Upper lobe of right lung (tissue), 1 donor: ENCODE results near the gene C1QTNF9B. TPM values are rescaled to one million over a fixed set of nuclear protein-coding genes. Genes with fewer than 3 reads are reported as not detected.

Source experiments
- ATAC-seq: fragments of 200-7000 bp; cut with Tn5 transposase; one replicate; pipeline ENCODE4 v1.9.1; 2020; ENCODE audit warnings: mild to moderate bottlenecking, moderate library complexity
- DNase-seq: peaks from one replicate; pipeline ENCODE4 v3.0.0-alpha.2; 2020
- H3K27ac ChIP-seq: fragments of 200-600 bp; one replicate; pipeline ENCODE4 v1.8.0; 2022
- H3K27me3 ChIP-seq: fragments of 200-600 bp; one replicate; pipeline ENCODE4 v1.8.0; 2022; ENCODE audit warnings: mild to moderate bottlenecking
- H3K36me3 ChIP-seq: fragments of 200-600 bp; one replicate; pipeline ENCODE4 v1.8.0; 2022
- H3K4me1 ChIP-seq: fragments of 200-600 bp; one replicate; pipeline ENCODE4 v1.8.0; 2022
- H3K4me3 ChIP-seq: fragments of 200-600 bp; one replicate; pipeline ENCODE4 v1.8.0; 2022; ENCODE audit warnings: mild to moderate bottlenecking
- H3K9me3 ChIP-seq: fragments of 200-600 bp; one replicate; pipeline ENCODE4 v1.8.0; 2022
- intact Hi-C: fragments of 100-400 bp; cut with DNase I; formaldehyde crosslinking; loops from one replicate; pipeline ENCODE4 v1.11.0; 2022
- total RNA-seq: library from RNA; stranded (reverse); fragmentation: NEBNext Ultra II Directional; extraction: Animal tissue kit (Norgen Biotek cat#: 25700); gene quantifications from one replicate; pipeline ENCODE4 v1.2.1, GENCODE V29; 2021
- TF ChIP-seq, protein P1 (sequence below): fragments of 200-600 bp; IDR thresholded peaks from one replicate; pipeline ENCODE4 v1.8.0; 2022; ENCODE audit warnings: antibody characterized with exemption
- donor health status: DM: no; HTN: yes; CAD: no; lungs with severe emphysema.

C1QTNF9B gene
- total RNA-seq, 1 donor from 2014 or later, result not detected

DNA sequence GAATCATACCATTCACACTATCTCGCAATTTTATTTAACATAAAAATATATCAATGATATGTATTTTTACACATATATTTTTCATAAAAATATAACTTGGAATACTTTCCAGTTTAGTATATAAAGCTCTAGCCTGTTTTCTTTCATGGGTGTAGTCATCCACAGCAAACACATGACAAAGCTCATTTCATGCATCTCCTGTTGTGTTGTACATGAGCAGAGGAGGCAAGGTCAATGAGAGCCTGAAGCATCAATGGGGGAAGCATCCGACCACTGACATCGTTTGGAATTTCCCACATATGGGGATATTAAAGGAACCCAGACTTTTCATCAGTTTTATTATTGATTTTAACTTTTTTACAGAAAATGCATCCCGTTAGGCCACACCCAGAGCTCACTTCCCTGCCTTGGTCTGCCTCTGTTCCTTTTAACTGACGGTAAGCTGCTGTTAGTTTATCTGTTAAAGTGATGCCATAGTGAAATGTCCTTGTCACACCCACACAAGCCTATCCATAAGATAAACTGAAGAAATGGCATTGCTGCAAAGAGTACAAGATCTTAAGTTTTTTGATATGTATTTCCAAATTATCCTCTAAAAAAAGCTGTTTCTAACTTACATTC, 52.1 kb downstream of the C1QTNF9B start:
- TF ChIP-seq, protein P1, sequence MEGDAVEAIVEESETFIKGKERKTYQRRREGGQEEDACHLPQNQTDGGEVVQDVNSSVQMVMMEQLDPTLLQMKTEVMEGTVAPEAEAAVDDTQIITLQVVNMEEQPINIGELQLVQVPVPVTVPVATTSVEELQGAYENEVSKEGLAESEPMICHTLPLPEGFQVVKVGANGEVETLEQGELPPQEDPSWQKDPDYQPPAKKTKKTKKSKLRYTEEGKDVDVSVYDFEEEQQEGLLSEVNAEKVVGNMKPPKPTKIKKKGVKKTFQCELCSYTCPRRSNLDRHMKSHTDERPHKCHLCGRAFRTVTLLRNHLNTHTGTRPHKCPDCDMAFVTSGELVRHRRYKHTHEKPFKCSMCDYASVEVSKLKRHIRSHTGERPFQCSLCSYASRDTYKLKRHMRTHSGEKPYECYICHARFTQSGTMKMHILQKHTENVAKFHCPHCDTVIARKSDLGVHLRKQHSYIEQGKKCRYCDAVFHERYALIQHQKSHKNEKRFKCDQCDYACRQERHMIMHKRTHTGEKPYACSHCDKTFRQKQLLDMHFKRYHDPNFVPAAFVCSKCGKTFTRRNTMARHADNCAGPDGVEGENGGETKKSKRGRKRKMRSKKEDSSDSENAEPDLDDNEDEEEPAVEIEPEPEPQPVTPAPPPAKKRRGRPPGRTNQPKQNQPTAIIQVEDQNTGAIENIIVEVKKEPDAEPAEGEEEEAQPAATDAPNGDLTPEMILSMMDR, result no peak
- no peak for ATAC-seq
- intact Hi-C loops, result no loop called here
- Histone ChIP-seq H3K27me3 (no peaks in the 10 kb centered on the region), H3K36me3 (peaks cover 12% of the 10 kb centered on the region), H3K4me3 (no peak overlapping the region), H3K4me1 (no peaks in the 10 kb centered on the region), H3K27ac (no peak overlapping the region), H3K9me3 (no peaks in the 10 kb centered on the region)
- no peak for DNase-seq

DNA sequence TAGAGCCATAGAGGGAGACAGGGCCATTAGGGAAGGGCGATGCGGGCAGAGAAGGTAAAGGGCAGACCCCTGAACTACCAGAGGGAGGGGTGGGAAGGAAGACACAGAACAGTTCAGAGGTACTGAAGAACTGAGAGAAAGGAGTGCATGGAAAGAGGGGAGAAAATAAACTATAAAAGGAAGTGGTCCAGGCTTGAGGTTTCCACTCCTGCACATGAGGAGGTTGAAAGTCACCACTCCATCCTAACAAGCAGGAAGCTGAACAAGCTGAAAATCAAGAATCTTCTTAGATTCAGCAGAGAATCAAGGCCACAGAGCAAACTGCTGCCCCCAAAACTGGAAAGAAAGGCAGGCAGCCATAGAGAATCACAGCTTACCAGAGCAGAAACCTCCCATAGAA, 53.2 kb downstream of the C1QTNF9B start:
- no peak for ATAC-seq
- intact Hi-C loops, result no loop called here
- Histone ChIP-seq H3K36me3 (peaks cover 12% of the 10 kb centered on the region), H3K27me3 (no peaks in the 10 kb centered on the region), H3K9me3 (no peaks in the 10 kb centered on the region), H3K27ac (no peak overlapping the region), H3K4me3 (no peak overlapping the region), H3K4me1 (no peaks in the 10 kb centered on the region)
- no peak for DNase-seq
- TF ChIP-seq, protein P1, result no peak

DNA sequence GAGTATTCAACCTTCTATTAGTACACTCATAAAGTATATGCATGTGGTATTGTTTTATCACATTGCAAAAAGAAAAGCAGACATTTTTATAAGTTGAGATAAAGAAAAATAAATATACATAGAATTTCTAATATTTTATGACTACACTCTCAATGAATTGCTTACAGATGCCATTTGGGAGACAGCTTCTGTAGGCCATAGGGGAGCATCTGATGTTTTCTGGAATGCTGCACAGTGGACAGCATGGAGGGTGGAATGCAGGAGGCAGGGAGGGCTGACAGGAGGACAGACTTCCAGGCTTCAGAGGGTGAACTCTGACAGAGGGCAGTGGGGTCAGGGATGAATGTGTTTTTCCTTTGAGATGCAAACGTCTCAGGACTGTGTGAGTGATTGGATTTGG, 53.9 kb downstream of the C1QTNF9B start:
- Histone ChIP-seq H3K36me3 (peaks cover 12% of the 10 kb centered on the region), H3K4me3 (no peak overlapping the region), H3K27me3 (no peaks in the 10 kb centered on the region), H3K4me1 (no peaks in the 10 kb centered on the region), H3K9me3 (no peaks in the 10 kb centered on the region), H3K27ac (no peak overlapping the region)
- TF ChIP-seq, protein P1, result no peak
- no peak for ATAC-seq
- intact Hi-C loops, result no loop called here
- no peak for DNase-seq

DNA sequence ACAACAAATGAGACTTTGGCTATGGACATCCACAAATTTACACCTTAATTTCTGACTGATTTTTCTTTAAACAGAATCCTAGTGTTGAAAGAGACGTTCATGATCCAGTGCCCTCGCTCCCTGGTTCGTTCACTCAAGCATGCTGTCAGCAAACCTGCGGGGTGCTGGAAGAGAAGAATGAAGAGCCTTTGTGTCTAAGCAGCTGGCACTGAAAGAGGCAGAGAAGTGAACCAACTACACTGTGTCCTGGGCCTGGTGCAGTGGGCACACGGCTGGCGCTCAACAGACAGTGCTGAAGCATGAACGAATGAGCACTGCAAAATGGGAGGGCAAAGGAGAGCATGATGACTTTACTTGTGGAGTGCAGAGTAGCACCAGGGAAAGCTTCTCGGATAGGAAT, 54.9 kb downstream of the C1QTNF9B start:
- ATAC-seq, result no peak
- Histone ChIP-seq H3K4me1 (no peaks in the 10 kb centered on the region), H3K4me3 (no peak overlapping the region), H3K36me3 (peaks cover 12% of the 10 kb centered on the region), H3K9me3 (no peaks in the 10 kb centered on the region), H3K27ac (no peak overlapping the region), H3K27me3 (no peaks in the 10 kb centered on the region)
- intact Hi-C loops, result no loop called here
- DNase-seq, result no peak
- TF ChIP-seq, protein P1, result no peak

Other genes starting within 250 kb of the C1QTNF9B start
- gene MIPEP, start 8.1 kb downstream of the C1QTNF9B start, total RNA-seq, result 13.3 TPM